GM21529 (cell line): ENCODE results near the gene GNAL.
"Not testable (repeated sequence)": the region's sequence is repeated elsewhere in the genome, so short reads cannot be mapped to it uniquely, and the experiment has no call there.

Experiments
- ATAC-seq: cut with Tn5 transposase; IDR thresholded peaks from one replicate; pipeline ENCODE4 v1.9.1; 2021; ENCODE audit not compliant: unreplicated experiment

Gene GNAL

DNA sequence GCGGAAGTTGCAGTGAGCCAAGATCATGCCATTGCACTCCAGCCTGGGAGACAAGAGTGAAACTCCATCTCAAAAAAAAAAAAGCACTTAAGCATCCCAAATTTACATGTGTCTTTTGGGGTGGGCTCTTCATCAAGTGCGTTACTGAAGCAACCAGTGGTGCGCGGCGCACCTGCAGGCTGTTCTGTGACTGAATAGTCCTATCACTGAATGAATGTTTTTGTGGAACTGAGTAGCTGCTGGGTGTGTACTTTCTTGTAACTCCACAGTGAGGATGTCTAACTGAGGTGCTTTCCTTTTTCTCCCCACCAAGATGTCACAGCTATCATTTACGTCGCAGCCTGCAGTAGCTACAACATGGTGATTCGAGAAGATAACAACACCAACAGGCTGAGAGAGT, 179.2 kb downstream of the GNAL start:
- no peak for ATAC-seq

DNA sequence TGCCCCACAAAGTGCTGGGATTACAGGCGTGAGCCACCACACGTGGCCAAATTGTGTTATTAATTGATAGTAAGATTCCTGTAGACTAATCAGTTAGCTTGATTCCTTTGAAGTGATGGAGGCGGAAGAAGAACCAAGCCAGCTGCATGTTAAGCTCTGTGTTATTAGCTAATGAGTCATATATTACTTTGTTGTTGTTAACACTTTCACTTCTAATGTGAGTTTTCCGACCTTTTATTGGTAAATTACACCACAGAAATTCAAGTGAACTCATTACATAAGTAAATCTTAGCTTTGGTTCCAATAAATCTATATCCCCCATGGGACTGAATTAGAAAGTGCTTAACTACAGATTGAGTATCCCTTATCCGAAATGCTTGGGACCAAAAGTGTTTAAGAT, 182.4 kb downstream of the GNAL start:
- peak; percentile 65 for ATAC-seq

DNA sequence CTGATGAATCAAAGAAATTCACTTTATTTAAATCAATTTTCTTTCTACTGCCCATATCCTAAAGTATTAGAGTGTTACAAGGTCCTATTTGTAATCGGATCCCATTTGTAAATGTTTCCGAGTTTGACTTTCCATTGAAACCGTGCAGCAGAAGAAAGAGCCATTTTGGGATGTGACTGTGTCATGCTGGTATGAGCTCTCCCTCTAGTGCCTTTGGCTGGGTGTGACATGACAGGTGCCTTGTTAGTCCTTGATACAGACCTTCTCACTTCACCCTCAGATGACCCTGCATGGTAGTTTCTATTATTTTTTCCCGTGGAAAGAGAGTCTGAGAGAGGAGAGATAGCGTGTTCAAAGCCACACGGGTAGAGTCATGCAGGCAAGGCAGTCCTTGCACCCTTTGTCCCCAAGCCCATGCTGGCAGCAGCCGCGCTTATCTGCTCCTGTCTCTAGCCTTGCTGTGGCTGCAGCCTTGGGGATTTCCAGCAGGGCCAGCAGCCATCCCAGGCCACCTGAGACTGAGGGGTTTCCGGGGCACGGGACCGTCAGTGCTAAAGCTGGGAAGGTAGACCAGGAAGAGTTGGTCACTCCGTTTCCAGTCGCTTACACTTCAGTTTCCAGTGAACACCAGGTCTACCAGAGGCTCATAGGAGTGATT, 183.5 kb downstream of the GNAL start:
- ATAC-seq, result peak; percentile 66

DNA sequence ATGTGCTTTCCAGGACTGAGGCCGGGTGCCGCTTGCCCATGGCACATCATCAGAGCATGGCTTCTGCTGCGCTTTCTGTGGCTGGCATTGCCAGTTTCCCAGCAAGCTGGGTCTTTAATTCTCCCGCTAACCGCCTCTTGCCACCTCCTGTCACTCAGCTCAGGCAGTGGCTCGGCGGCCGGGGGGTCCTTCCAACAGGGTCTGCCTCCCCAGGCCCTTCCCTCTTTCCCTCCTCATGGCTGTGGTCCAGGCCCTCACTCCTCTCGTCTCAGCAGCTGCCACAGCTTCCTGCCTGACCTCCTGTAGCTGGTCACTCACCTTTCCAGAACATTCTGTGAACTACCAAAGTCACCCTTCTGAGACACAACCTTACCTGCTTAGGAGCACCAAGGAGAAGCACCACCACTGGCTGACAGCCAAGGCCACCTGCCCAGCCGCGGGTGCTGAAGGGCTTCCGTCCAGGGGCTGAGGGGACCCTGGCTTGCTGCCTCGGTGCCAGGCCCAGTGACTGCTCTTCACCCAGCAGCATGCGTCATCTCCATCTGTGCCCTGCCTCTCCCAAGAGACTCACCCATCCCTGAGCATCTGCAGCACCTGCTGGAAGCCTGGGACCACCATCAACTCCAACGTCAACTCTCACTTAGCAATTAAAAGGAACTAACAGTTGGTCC, 184.7 kb downstream of the GNAL start:
- no peak for ATAC-seq

DNA sequence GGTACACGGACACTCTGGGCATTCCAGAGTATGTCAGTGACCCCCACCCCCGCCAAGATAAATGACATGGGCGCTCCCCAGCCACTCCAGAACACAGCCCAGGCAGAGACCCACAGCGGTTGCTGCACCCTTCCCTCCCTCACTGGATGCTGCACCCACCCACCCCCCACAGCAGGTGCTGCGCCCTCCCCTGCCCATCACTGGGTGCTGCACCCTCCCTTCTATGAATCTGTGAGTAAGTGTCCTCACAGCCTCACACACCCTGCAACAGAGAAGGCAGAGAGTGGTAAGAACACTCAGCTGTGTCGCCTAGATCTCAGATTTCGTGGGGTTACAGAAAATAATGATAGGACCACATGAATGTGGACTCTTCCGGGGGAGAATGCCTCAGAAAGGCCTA, 185.6 kb downstream of the GNAL start:
- ATAC-seq, result no peak

DNA sequence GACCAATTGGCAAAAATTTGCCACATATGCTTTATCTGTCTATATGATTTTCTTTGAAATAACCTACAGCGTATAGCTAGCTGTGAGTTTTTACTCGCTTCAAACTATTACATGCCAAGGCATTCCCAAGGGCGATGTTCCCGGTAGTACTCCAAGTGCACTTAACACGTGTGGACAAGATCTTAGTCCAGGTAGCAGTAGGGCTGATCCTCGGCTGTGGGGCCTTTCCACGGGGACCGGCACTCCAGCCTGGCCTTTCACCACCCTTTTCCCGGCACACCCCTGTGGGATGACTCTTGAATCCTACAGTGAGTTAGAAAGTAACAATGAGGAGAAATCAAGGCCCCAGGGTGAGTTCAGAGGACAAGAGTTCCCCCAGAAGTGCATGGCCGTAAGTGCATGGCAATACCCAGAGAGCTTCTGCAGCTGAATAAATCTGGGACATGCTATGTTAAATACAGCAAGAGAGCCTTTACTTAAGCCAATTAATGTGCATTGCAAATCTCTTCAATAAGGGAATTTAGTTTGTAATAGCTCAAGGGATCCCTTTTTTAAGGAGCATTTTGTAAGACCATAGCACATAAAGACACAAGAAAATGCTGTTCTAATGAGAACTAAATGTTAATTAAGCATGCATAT, 188.6 kb downstream of the GNAL start:
- ATAC-seq, result no peak

DNA sequence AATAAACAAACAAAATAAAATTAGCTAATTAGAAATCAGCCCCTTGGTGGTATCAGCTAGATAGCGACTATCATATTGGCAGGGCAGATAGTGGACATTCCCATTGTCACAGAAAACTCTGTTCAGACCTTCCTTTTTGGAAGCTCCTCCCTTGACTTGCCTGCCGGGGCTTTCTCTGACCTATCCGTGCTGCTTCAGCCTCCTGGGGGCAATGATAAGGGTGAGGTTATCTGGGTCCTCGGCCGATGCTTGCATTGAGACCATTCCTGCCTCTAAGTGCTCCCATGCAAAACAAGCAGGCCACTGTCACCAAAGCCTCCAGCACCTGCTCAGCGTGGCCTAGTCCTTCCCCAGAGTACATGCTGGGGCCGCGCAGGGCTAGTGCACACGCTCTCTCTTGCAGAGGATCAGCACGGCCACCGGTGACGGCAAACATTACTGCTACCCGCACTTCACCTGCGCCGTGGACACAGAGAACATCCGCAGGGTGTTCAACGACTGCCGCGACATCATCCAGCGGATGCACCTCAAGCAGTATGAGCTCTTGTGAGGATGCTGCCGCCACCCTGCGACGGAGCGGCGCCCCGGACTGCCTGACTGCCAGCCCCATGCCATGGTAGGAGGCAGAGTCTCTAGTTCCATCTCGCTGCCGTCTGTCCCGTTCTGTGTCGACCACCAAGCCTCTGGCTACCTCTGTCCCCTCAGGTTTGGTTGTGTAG, 191.7 kb downstream of the GNAL start:
- no peak for ATAC-seq

DNA sequence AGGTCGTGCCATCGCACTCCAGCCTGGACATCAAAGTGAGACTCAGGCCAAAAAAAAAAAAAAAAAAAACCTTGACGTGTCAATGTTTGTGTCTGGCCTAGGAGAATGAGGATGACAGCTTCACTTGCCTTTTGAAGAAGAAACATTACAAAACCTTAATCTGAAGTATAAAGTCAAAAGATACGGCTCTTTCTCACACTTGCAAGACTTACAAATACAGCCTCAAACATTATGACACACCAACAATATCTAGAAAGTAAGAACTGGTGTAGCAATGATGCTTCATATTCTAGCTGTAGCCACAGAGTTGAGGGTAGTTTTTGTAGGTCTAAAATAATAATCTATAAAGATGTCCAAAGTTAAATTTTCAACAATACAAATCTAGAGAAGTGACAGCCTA, 193.6 kb downstream of the GNAL start:
- no peak for ATAC-seq

DNA sequence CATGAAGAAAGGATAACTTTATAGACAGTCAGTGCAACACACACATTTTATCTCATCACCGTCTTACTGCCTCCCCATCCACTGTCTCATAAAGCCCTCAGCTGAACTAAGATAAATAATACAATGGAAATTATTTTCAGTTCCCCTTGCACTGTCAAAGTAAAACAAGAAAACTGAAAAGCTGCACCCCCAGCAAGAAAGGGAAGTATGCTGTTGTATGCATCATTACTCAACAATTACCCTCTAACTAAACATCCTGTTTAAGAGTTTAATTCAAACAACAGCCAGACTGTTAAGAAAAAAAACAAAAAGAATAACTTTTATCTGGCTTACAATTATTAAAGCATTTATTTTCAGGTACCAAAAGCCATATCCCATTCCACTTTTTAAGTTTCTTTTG, 194.1 kb downstream of the GNAL start:
- ATAC-seq, result peak; percentile 84

DNA sequence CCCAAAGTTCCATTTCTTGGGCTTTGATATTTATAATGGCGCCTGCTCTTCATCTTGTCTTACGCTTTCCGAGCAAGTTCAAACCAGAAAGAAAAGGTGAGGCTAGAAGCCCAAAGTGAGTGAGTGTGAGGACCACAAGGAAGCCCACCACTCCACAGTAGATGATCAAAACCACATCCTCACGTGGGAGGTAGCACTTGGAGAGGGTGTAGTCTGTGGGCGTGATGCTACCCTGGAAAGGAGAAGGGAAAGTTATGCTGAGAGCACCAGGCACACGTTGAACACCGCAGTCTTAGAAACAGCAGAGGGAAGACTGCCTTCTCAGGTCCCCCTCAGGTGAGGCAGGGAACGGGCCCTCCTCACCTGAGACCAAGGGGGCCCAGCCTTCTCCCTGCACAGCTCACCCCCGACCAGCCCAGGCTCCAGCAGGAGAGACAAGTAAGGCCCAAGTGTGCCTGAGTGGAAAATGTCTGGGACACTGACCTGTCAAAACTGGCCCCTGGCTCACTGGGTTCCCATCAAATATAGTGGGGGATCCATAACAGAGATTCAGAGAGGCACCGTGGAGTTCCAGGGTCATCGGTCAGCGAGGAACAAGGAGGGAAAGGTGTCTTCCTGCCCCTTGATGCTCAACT, 195.4 kb downstream of the GNAL start:
- no peak for ATAC-seq

DNA sequence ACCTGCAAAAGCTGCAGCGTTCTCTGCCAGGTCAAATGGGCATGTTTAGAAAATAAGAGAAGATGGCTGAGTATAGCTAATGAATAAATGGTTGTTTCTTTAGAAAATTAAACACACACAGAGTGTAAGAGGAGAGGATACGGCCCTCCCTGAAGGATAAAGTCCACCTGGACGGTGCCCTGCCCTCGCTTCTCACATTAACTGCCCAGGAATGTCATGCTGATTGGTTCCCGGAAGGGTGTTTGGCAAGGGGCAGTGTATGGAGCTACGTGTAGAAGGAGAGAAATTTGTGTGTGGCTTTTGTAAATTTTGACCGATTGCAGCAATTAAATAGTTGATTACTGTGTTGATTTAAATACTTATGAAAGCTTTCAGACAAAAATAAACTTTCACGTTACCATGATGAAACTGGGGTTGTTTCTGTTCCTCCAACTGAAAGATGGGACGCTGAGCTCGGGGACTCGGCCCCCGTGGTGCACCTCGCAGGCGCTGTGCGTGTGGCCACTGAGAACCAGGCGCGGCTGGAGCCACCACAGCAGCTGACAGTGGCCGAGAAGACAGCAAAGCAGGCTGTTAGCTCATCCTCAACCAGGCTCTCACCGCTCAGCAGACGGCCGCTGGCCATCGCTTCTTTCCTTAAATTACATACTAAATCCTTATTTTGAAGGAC, 196.3 kb downstream of the GNAL start:
- ATAC-seq, result no peak

DNA sequence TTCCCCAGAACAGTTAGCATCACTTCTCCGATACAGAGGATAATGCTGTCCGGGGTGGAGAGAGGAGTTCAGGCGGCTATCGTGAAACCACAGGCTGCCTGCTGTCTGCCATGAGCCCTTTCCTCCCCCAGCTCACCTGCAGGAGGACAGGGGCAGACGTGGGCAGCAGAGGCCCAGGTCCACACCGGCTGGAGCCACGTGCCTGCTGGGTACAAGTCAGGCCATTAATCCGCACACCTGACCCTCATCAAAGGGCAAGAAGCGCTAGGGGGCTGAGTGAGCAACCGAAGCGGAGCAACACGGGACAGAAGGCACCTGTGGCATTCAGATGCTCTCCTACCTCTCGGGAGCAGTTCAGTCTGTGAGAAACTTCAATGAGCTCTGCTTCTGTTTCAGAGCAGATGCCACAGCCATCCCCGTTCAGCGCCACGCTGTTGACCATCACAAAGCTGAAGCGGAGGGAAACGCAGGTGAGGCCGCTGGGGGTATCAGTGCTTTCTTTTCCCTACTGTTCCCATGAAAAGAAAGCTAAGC, 197.6 kb downstream of the GNAL start:
- no peak for ATAC-seq

DNA sequence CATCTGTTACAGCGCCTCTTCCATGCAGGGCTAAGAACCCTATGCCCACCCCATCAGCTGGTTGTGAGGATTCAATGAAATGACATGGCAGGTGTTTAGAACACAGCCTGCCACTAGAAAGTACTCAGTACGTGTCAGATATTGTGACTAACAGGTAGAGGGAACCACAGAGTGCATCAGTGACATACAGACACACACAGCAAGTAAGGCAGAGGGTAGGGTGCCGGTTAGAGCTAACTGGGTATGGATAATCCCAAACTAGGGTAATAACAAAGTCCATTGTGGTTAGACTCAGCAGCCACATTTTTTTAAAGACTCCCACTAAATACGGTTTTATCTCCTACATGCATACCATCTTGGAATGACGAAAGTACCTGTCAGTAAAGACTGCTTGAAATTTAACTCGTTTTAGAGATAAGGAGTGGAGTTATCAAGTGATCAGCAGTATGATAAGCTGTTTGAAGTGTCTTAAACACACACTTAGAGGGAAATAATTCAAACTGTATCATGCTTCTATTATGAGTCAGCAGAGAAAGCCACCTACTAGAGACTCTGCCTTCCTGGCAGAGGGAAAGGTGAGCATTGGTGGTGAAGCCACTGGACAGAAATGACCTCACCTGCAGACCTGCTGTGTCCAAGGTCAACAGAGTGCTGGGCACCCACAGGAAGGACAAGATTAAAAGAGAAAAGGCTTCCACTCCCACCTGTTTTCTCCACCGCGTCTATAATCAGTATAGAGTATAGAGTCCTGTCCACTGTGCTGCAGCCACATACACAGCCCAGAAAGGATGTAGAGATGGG, 198.5 kb downstream of the GNAL start:
- ATAC-seq, result no peak

DNA sequence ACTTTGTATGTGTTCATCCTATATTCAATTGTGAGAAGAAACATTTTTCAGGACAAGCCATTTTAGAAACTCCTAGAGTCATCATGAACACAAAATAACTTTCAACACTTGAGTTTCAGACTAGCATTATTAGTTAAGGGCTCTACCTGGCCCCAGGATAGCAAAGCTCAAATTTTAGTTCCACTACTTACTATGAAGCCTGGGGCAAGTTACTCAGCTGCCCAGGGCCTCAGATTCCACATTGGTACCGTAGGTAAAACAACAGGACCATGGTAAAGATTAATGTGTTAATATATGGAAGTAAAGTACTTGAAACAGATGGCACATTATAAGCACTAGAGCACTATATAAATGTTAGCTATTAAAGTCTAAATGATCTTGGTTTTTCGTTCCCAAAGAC, 199.7 kb downstream of the GNAL start:
- ATAC-seq, result no peak

DNA sequence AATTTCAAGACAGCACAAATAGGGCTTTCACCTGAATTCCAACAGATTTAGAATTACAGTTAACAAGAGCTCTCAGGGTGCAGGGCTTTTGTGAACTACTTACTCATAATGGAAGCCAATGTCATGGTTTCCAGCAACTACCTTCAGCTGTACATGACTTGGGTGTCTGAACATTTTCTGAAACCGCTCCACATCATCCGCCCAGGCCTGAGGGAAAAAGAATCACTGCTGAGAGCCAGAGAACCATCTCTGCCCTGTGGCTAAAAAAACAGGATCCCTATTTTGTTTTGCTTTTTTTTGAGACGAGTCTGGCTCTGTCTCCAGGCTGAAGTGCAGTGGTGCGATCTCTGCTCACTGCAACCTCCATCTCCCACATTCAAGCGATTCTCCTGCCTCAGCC, 200.2 kb downstream of the GNAL start:
- ATAC-seq, result no peak

DNA sequence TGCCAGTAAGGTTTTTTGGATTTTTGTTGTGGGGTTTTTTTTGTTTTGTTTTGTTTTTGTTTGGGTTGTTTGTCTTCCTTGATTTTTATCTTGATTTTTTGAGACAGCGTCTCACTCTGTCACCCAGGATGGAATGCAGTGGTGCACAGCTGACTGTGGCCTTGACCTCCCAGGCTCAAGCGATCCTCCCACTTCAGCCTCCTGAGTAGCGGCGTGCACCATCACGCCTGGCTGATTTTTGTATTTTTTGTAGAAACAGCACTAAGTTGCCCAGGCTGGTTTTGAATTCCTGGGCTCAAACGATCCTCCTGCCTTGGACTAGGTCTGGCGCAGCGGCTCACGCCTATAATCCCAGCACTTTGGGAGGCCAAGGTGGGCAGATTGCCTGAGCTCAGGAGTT, 202.7 kb downstream of the GNAL start:
- no peak for ATAC-seq

DNA sequence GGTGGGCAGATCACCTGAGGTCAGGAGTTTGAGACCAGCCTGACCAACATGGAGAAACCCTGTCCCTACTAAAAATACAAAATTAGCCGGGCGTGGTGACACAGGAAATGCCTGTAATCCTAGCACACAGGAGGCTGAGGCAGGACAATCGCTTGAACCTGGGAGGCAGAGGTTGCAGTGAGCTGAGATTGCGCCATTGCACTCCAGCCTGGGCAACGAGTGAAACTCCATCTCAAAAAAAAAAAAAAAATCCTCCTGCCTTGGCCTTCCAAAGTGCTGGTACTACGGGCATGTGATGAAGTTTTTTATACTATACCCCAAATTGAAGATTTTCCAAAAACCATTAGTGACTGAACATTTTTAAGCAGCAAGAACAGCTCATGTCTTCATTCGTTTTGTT, 203.4 kb downstream of the GNAL start:
- not testable (repeated sequence) for ATAC-seq

DNA sequence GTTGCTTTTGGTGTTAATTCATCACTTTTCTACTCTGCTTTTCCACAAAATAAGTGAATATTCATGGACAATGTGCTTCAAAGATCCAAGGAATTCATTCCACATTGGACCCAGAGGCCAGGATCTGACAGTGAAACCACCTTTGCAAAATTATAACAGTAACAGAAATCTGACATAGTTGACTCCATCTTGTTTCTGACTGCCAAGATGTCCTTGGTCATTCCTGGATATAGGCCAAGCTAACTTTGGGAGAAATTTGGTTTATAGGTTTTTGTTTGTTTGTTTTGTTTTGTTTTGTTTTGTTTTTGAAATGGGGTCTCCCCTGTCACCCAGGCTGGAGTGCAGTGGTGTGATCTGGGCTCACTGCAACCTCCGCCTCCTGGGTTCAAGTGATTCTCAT, 208.7 kb downstream of the GNAL start:
- no peak for ATAC-seq

DNA sequence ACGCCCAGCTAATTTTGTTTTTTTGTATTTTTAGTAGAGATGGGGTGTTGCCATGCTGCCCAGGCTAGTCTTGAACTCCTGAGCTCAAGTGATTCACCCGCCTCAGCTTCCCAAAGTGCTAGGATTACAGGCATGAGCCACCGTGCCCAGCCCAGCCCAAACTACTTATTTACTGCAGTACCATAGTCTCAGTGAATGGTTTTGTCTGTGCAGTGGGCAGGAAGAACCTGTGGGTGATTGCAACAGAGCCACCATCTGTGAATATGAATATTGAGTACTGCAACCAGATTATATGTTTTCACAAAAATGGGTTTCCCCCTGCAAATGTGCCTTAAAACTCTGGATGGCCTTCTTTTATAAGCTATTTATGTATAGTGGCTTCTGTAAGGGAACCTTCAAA, 210.0 kb downstream of the GNAL start:
- no peak for ATAC-seq
